B cell (primary cell): ENCODE results near the gene JARID2.

Experiments
- EZH2 ChIP-seq: IDR thresholded peaks from 2 replicates; pipeline ENCODE4 v1.6.1; 2012; ENCODE audit warnings: borderline replicate concordance, low read depth, mild to moderate bottlenecking, moderate library complexity, low read length; ENCODE audit not compliant: insufficient read depth, poor library complexity, severe bottlenecking
- TF ChIP-seq, protein P1 (sequence below): fragments of 200-600 bp; IDR thresholded peaks from one replicate; pipeline ENCODE4 v1.8.0; 2022; ENCODE audit warnings: antibody characterized with exemption, mild to moderate bottlenecking

GRCh38 chr6:15254070-15254975 is 8.5 kb downstream of the JARID2 start:
- TF ChIP-seq, protein P1, sequence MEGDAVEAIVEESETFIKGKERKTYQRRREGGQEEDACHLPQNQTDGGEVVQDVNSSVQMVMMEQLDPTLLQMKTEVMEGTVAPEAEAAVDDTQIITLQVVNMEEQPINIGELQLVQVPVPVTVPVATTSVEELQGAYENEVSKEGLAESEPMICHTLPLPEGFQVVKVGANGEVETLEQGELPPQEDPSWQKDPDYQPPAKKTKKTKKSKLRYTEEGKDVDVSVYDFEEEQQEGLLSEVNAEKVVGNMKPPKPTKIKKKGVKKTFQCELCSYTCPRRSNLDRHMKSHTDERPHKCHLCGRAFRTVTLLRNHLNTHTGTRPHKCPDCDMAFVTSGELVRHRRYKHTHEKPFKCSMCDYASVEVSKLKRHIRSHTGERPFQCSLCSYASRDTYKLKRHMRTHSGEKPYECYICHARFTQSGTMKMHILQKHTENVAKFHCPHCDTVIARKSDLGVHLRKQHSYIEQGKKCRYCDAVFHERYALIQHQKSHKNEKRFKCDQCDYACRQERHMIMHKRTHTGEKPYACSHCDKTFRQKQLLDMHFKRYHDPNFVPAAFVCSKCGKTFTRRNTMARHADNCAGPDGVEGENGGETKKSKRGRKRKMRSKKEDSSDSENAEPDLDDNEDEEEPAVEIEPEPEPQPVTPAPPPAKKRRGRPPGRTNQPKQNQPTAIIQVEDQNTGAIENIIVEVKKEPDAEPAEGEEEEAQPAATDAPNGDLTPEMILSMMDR: peak; percentile 15
- TF ChIP-seq EZH2: no peak
